ENCODE measurements around the gene ALMS1.
"Not testable (repeated sequence)": the region's sequence is repeated elsewhere in the genome, so short reads cannot be mapped to it uniquely, and the experiment has no call there.

The ALMS1 gene

DNA sequence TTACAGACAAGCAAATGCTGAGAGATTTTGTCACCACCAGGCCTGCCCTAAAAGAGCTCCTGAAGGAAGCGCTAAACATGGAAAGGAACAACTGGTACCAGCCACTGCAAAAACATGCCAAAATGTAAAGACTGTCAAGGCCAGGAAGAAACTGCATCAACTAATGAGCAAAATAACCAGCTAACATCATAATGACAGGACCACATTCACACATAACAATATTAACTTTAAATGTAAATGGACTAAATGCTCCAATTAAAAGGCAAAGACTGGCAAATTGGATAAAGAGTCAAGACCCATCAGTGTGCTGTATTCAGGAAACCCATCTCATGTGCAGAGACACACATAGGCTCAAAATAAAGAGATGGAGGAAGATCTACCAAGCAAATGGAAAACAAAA is 76.8 kb downstream of the ALMS1 start:
- not testable (repeated sequence) for H3K27me3 ChIP-seq (ENCODE audit: control insufficient read depth, insufficient read depth, low read length); H3K4me1 ChIP-seq (ENCODE audit: control insufficient read depth, low read depth, low read length); H3K27ac ChIP-seq (ENCODE audit: low read length); H3K9ac ChIP-seq (ENCODE audit: low read length); H3K4me3 ChIP-seq (ENCODE audit: low read length)
- peaks cover 11% of the 10 kb centered on the region for H3K36me3 ChIP-seq (ENCODE audit: control insufficient read depth, low read depth, low read length)
- H3K9me3 ChIP-seq (ENCODE audit: control insufficient read depth, low read depth, low read length): peaks cover 17% of the 10 kb centered on the region

DNA sequence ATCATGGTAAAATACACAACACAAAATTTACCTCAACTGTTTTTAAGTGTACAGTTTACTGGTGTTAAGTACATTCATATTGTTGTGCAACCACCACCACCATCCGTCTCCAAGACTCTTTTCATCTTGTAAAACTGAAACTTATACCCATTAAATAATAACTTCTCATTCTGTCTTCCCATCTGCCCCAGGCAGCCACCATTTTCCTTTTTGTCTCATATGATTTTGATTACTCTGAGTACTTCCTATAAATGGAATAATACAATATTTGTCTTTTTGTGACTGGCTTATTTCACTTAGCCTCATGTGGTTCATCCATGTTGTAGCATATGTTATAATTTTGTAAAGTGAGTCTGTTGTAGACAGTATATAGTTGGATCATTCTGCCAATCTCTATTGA is 82.7 kb downstream of the ALMS1 start:
- H3K4me3 ChIP-seq (ENCODE audit: low read length): no peak overlapping the region

DNA sequence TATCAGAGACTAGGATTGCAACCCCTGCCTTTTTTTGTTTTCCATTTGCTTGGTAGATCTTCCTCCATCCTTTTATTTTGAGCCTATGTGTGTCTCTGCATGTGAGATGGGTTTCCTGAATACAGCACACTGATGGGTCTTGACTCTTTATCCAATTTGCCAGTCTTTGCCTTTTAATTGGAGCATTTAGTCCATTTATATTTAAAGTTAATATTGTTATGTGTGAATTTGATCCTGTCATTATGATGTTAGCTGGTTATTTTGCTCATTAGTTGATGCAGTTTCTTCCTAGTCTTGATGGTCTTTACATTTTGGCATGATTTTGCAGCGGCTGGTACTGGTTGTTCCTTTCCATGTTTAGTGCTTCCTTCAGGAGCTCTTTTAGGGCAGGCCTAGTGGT is 98.2 kb downstream of the ALMS1 start:
- not testable (repeated sequence) for H3K27ac ChIP-seq (ENCODE audit: low read length); H3K9me3 ChIP-seq (ENCODE audit: control insufficient read depth, low read depth, low read length); H3K27me3 ChIP-seq (ENCODE audit: control insufficient read depth, insufficient read depth, low read length); H3K36me3 ChIP-seq (ENCODE audit: control insufficient read depth, low read depth, low read length); H3K9ac ChIP-seq (ENCODE audit: low read length); H3K4me1 ChIP-seq (ENCODE audit: control insufficient read depth, low read depth, low read length); H3K4me3 ChIP-seq (ENCODE audit: low read length)

More for the DNA sequence above, 82.7 kb downstream of the ALMS1 start:
- Histone ChIP-seq H3K9me3 (ENCODE audit: control insufficient read depth, low read depth, low read length) (no peaks in the 10 kb centered on the region), H3K9ac (ENCODE audit: low read length) (no peak overlapping the region), H3K27me3 (ENCODE audit: control insufficient read depth, insufficient read depth, low read length) (no peaks in the 10 kb centered on the region), H3K27ac (ENCODE audit: low read length) (no peak overlapping the region), H3K36me3 (ENCODE audit: control insufficient read depth, low read depth, low read length) (no peaks in the 10 kb centered on the region), H3K4me1 (ENCODE audit: control insufficient read depth, low read depth, low read length) (no peaks in the 10 kb centered on the region)

DNA sequence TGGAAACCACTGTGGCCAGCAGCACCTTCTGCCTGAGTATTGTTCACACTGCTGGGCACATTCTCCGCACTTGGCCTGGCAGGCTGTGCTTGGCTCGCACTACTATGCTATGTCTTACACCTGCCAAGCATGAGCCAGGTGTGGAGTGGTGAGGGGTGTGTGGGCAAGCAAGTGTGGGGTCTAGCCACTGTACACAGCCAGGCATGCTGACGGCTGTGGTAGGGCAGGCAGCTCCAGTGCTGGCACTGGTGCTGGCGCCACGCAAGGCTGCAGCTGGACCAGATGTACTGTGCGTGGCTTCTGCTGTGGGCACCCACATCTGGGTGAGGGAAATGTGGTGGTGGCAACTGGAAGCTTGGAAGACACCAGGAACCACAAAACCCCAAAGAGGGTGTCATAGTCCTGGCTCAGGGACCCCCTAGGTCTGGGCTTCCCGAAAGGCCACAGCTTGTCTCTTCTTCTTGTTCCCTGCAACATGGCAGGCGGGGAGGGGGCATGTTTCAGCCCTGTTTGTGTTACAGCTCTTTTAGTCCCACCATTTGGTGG is 101.5 kb downstream of the ALMS1 start:
- Histone ChIP-seq H3K36me3 (ENCODE audit: control insufficient read depth, low read depth, low read length) (peaks cover 32% of the 10 kb centered on the region), H3K9ac (ENCODE audit: low read length) (no peak overlapping the region), H3K4me3 (ENCODE audit: low read length) (no peak overlapping the region), H3K27ac (ENCODE audit: low read length) (no peak overlapping the region), H3K9me3 (ENCODE audit: control insufficient read depth, low read depth, low read length) (no peaks in the 10 kb centered on the region), H3K4me1 (ENCODE audit: control insufficient read depth, low read depth, low read length) (no peaks in the 10 kb centered on the region), H3K27me3 (ENCODE audit: control insufficient read depth, insufficient read depth, low read length) (no peaks in the 10 kb centered on the region)

DNA sequence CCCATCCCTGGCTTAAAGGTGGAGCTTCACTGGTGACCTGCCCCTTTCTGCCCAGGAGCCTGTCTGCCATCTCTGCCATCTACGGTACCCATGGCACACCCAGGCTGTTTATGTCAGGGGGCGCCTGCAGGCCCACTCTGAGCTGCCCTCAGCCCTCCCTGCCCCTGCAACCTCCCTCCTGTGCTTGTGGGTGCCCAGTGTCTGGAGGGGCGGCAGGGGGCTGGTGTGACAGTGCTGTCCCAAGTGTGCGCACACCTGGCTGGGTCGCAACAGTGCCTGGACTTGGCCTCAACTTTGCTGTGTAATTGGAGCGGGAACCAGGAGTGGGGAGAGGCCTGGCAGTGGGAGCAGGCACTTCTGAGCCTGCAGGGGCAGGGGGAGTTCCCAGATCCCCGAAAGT is 102.4 kb downstream of the ALMS1 start:
- H3K36me3 ChIP-seq (ENCODE audit: control insufficient read depth, low read depth, low read length): peaks cover 34% of the 10 kb centered on the region
- H3K9ac ChIP-seq (ENCODE audit: low read length): no peak overlapping the region
- no peak overlapping the region for H3K4me3 ChIP-seq (ENCODE audit: low read length)
- H3K4me1 ChIP-seq (ENCODE audit: control insufficient read depth, low read depth, low read length): no peaks in the 10 kb centered on the region
- no peaks in the 10 kb centered on the region for H3K27me3 ChIP-seq (ENCODE audit: control insufficient read depth, insufficient read depth, low read length)
- H3K27ac ChIP-seq (ENCODE audit: low read length): no peak overlapping the region
- H3K9me3 ChIP-seq (ENCODE audit: control insufficient read depth, low read depth, low read length): no peaks in the 10 kb centered on the region

DNA sequence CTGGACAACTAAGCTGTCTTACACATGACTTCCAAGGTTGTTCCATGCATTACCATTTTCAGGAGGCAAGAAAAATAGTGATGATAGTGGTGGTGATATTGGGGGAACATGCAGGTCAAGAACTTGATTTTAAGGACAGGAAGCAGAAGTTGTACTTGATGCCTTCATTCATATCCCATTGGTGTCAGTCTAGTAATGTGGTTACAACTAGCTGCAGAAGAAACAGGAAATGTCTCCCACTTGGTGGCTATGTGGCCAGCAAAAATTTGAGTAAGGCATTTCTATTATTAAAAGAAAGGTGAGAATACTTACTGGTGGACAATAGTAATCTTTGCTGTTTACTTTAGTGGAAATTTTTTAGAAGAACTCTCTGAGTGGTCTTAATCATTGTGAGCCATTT is 103.4 kb downstream of the ALMS1 start:
- Histone ChIP-seq H3K4me1 (ENCODE audit: control insufficient read depth, low read depth, low read length) (no peaks in the 10 kb centered on the region), H3K27me3 (ENCODE audit: control insufficient read depth, insufficient read depth, low read length) (no peaks in the 10 kb centered on the region), H3K4me3 (ENCODE audit: low read length) (no peak overlapping the region), H3K27ac (ENCODE audit: low read length) (no peak overlapping the region), H3K9me3 (ENCODE audit: control insufficient read depth, low read depth, low read length) (no peaks in the 10 kb centered on the region), H3K9ac (ENCODE audit: low read length) (no peak overlapping the region), H3K36me3 (ENCODE audit: control insufficient read depth, low read depth, low read length) (peaks cover 34% of the 10 kb centered on the region)

DNA sequence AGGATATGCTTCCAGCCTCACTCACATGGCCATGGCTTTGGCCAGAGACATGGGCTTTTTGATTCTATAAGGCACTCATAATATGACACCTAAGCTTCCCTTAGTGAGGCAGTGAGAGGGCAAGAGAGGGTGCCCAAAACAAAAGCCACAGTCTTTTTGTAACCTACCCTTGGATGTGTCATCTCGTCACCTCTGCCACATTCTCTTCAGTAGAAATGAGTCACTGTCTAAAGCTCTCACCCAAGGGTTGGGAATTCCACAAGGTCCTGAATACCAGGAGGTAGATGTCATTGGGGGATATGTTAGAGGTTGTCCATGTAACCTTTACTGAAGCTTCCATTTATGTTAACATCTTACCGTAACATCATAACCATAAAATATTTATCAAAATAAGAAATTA is 108.4 kb downstream of the ALMS1 start:
- Histone ChIP-seq H3K9ac (ENCODE audit: low read length) (no peak overlapping the region), H3K27ac (ENCODE audit: low read length) (no peak overlapping the region), H3K9me3 (ENCODE audit: control insufficient read depth, low read depth, low read length) (no peaks in the 10 kb centered on the region), H3K27me3 (ENCODE audit: control insufficient read depth, insufficient read depth, low read length) (no peaks in the 10 kb centered on the region), H3K4me1 (ENCODE audit: control insufficient read depth, low read depth, low read length) (no peaks in the 10 kb centered on the region), H3K36me3 (ENCODE audit: control insufficient read depth, low read depth, low read length) (peaks cover 31% of the 10 kb centered on the region), H3K4me3 (ENCODE audit: low read length) (no peak overlapping the region)

DNA sequence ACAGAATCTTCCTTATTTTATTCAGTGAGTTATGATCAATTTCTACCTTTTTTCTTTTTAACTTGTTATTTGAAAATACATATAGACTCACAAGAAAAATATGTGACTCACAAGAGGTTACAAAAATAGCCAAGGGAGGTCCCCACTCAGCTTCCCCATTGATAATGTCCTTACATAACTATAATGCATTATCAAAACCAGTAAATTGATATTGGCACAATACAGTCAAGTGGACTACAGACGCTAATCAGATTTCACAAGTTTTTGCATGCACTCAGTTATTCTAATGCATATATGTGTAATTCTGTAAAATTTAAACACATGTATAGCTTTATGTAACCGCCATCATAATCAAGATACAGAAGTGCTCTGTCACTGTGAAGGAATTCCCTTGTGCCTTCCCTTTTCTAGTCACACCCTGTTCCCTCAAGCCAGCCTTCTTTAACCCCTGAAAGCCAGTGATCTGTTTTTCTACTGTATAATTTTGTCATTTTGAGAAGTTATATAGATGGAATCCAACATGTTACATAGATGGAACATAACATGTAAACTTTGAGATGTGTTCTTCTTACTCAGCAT is 118.4 kb downstream of the ALMS1 start:
- no peaks in the 10 kb centered on the region for H3K27me3 ChIP-seq (ENCODE audit: control insufficient read depth, insufficient read depth, low read length)
- no peaks in the 10 kb centered on the region for H3K9me3 ChIP-seq (ENCODE audit: control insufficient read depth, low read depth, low read length)
- no peak overlapping the region for H3K4me3 ChIP-seq (ENCODE audit: low read length)
- H3K27ac ChIP-seq (ENCODE audit: low read length): no peak overlapping the region
- no peak overlapping the region for H3K9ac ChIP-seq (ENCODE audit: low read length)
- H3K4me1 ChIP-seq (ENCODE audit: control insufficient read depth, low read depth, low read length): no peaks in the 10 kb centered on the region
- H3K36me3 ChIP-seq (ENCODE audit: control insufficient read depth, low read depth, low read length): no peaks in the 10 kb centered on the region

DNA sequence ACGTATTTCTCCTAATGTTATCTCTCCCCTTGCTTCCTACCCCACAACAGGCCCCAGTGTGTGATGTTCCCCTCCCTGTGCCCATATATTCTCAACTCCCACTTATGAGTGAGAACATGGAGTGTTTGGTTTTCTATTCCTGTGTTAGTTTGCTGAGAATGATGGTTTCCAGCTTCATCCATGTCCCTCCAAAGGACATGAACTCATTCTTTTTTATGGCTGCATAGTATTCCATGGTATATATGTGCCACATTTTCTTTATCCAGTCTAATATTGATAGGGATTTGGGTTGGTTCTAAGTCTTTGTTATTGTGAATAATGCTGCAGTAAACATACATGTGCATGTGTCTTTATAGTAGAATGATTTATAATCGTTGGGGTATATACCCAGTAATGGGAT is 119.2 kb downstream of the ALMS1 start:
- H3K4me3 ChIP-seq (ENCODE audit: low read length); H3K36me3 ChIP-seq (ENCODE audit: control insufficient read depth, low read depth, low read length); H3K9me3 ChIP-seq (ENCODE audit: control insufficient read depth, low read depth, low read length); H3K9ac ChIP-seq (ENCODE audit: low read length); H3K27me3 ChIP-seq (ENCODE audit: control insufficient read depth, insufficient read depth, low read length); H3K27ac ChIP-seq (ENCODE audit: low read length); H3K4me1 ChIP-seq (ENCODE audit: control insufficient read depth, low read depth, low read length): not testable (repeated sequence)

DNA sequence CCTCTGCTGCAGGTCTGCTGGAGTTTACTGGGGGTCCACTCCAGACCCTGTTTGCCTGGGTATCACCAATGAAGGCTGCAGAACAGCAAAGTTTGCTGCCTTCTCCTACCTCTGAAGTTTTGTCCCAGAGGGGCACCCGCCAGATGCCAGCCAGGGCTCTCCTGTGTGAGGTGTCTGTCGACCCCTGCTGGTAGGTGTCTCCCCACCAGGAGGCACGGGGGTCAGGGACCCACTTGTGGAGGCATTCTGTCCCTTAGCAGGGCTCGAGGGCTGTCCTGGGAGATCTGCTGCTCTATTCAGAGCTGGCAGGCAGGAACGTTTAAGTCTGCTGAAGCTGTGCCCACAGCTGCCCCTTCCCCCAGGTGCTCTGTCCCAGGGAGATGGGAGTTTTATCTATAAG is 124.8 kb downstream of the ALMS1 start:
- not testable (repeated sequence) for H3K9me3 ChIP-seq (ENCODE audit: control insufficient read depth, low read depth, low read length)

DNA sequence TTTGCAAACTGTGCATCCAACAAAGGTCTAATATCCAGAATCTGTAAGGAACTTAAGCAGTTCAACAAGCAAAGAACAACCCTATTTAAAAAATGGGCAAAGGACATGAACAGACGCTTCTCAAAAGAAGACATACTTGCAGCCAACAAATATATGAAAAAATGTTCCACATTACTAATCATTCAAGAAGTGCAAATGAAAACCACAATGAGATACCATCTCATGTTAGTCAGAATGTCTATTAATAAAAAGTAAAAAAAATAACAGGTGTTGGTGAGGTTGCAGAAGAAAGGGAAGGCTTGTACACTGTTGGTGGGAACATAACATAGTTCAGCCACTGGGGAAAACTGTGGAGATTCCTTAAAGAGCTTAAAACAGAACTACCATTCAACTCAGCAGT is 130.4 kb downstream of the ALMS1 start:
- no peak overlapping the region for H3K27ac ChIP-seq (ENCODE audit: low read length)
- no peak overlapping the region for H3K4me3 ChIP-seq (ENCODE audit: low read length)
- H3K9ac ChIP-seq (ENCODE audit: low read length): no peak overlapping the region
- H3K4me1 ChIP-seq (ENCODE audit: control insufficient read depth, low read depth, low read length): no peaks in the 10 kb centered on the region
- H3K36me3 ChIP-seq (ENCODE audit: control insufficient read depth, low read depth, low read length): peaks cover 10% of the 10 kb centered on the region
- no peaks in the 10 kb centered on the region for H3K9me3 ChIP-seq (ENCODE audit: control insufficient read depth, low read depth, low read length)
- H3K27me3 ChIP-seq (ENCODE audit: control insufficient read depth, insufficient read depth, low read length): no peaks in the 10 kb centered on the region

More for the DNA sequence above, 124.8 kb downstream of the ALMS1 start:
- not testable (repeated sequence) for H3K27me3 ChIP-seq (ENCODE audit: control insufficient read depth, insufficient read depth, low read length); H3K4me1 ChIP-seq (ENCODE audit: control insufficient read depth, low read depth, low read length); H3K27ac ChIP-seq (ENCODE audit: low read length); H3K9ac ChIP-seq (ENCODE audit: low read length); H3K4me3 ChIP-seq (ENCODE audit: low read length); H3K36me3 ChIP-seq (ENCODE audit: control insufficient read depth, low read depth, low read length)

DNA sequence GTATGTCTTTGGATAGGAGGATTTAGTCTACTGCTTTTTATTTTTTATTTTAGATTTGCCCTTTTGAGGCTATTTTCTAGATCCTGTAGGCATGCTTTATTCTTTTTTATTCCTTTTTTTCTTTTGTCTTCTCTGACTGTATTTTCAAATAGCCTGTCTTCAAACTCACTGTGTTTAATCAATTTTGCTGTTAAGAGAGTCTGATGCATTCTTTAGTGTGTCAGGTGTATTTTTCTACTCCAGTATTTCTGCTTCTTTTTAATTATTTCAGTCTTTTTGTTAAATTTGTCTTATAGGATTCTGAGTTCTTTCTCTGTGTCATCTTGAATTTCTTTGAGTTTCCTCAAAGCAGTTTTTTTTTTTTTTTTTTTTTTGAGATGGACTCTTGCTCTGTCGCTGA is 143.1 kb downstream of the ALMS1 start:
- Histone ChIP-seq H3K36me3 (ENCODE audit: control insufficient read depth, low read depth, low read length) (peaks cover 3% of the 10 kb centered on the region), H3K9me3 (ENCODE audit: control insufficient read depth, low read depth, low read length) (peaks cover 17% of the 10 kb centered on the region)

More for the DNA sequence above, 143.1 kb downstream of the ALMS1 start:
- H3K4me3 ChIP-seq (ENCODE audit: low read length): no peak overlapping the region
- no peak overlapping the region for H3K9ac ChIP-seq (ENCODE audit: low read length)
- no peaks in the 10 kb centered on the region for H3K4me1 ChIP-seq (ENCODE audit: control insufficient read depth, low read depth, low read length)
- H3K27ac ChIP-seq (ENCODE audit: low read length): no peak overlapping the region
- H3K27me3 ChIP-seq (ENCODE audit: control insufficient read depth, insufficient read depth, low read length): no peaks in the 10 kb centered on the region

Data from iPS-18a (cell line).